GM19467 (cell line): Measurements from ENCODE around the gene TSEN2.
"Not testable (repeated sequence)": the region's sequence is repeated elsewhere in the genome, so short reads cannot be mapped to it uniquely, and the experiment has no call there.

ENCODE experiments used
- ATAC-seq: cut with Tn5 transposase; IDR thresholded peaks from one replicate; pipeline ENCODE4 v1.9.1; 2021; ENCODE audit warnings: mild to moderate bottlenecking, moderate library complexity; ENCODE audit not compliant: unreplicated experiment

Gene TSEN2

DNA sequence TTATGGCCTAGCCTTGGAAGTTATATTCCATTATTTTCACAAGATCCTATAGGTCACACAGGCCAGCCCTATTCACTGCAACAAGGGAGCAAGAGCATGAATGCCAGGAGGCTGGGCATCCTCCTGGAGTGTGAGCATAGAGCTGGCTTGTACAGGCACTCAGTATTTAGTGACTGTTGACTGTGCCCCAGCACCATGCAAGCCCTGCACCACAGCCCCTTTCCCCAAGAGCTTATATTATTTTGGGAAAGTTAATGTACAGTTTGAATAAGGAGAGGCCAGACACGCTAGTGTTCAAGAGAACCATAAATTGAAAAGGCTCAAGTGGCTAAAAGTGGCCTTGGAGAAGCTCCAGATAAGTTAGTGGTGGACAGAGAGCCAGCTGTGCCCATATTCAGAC, 32.3 kb upstream of the TSEN2 start:
- no peak for ATAC-seq

DNA sequence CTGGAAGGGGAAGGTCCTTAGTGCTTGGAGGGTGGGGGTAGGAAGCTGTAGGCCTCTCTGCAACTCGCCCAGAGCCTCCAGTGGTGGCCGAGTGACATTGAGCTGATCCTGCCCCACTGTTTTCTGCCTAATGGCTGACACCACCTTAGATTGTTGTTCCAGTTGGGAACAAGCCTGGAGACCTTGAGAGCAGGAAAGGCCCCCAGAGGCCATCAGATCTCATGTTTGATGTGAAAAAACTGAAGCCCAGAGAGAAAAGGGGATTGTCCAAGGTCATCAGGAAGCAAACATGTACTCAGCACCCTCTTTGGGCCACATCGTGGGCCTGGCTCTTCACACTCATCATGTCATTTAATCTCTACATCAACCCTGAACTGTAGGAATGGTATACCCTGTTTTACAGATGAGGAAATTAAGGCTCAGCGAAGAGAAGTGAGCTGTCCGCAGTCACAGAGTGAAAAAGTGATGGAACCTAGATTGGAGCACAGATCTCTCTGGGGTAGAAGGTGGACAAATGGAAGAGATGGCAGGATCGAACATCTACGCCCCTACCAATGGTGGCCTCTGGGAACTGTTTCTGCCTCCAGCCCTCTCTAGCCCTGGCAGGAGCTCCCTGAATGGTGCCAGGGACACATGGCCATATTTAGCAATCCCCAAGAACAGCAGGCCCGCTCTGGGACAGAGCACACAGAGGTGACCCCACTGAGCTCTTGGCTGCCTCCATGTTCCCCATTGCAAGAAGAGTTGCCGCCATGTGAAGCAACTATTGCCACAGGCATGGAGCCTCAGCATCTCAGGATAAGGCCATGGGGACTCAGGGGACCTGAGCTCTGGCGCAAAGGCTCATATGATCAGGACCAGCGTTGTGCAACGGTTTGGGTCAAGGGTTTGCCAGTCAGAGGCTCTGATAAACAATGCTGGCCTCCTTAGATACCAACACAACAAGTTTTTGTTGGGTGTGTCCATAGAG, 31.6 kb upstream of the TSEN2 start:
- ATAC-seq = no peak

DNA sequence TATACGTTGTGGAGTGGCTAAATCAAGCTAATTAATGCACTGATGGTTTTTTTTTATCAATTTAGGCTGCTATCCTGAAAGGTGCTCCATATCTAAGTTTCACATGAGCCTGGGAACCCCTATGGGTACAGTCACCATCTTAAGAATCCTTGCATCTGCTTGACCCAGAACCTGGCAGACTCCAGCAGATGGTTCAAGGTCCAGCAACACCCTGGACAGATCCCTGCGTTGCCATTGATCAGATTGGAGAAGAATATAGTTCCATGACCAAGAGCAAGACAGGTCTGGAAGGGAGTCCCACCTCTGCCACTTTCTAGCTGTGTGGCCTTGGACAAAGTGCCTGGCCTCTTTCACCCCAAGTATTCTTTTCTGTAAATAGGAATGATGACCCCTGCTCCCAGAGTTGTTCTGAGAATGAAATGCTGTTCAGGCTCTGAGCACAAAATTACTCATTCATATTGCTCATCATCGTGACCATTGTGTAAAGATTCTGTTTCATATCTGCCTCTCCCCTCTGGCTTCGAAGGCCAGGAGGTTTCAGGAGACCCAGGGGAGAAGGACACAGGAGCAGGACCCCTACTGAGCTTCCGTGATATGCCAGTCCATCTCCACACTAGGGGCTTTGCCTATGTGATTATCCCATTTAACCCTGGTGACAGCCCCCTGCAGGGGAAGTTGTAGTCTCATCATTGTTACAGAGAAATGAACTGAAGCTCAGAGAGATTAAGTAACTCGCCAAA, 30.0 kb upstream of the TSEN2 start:
- ATAC-seq = no peak

DNA sequence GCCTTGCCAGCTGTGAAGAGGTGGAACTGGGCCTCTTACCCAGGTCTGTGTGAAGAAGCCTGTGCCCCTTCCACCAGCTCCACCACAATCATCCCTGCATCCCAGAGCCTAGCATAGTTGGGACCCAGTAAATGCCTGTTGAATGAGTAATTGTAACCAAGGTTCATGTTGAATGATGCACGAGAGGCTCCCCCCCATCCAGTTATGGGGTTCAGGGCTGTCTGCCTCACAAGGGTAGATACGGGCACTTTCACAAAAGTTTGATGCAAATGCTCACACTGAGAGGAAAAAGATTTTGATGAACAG, 29.5 kb upstream of the TSEN2 start:
- ATAC-seq = no peak

DNA sequence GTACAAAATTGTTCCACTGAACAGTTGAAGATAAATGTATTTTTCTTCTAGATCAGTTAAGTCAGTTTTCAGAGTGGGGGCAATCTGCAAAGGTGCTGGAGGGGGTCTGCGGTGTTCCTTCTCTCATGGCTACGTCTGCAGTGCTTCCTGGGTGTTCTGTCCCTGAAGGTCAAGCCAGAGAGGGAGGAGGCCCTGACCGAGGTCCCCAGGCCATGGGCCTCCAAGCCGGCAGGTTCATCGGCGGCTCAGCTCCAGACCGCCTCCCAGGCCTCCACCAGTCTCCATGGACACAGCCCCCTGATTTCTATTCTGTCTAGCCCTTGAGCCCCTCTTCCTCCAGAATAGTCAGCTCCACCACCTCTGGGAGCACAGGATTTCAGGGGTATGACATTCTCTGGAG, 28.5 kb upstream of the TSEN2 start:
- no peak for ATAC-seq

DNA sequence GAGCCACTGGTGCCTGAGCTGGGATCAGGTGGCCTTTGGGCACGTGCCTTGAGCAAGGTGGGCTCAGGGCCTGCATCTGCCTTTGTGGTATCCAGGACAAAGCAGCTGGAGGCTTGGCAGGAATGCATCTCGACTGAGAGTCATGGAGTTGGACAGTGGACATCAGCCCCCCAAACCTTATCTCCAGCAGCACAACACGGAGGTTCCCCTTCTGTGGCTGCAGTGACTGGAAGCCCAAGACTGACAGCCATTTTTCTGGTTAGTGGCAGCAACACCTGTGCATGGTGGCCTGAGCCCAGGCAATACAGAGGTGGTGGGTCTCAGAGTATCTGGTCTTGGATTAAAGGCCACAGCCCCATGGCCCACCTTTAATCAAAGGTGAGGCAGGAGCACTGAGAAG, 27.8 kb upstream of the TSEN2 start:
- no peak for ATAC-seq

DNA sequence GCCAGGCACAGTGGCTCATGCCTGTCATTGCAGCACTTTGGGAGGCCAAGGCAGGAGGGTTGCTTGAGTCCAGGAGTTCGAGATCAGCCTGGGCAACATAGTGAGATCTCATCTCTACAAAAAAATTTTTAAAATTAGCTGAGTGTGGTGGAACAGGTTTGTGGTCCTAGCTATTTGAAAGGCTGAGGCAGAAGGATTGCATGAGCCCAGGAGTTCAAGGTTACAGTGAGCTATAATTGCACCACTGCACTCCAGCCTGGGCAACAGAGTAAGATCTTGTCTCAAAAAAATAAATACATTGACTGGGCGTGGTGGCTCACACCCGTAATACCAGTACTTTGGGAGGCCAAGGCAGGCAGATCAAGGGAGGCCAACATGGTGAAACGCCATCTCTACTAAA, 26.9 kb upstream of the TSEN2 start:
- not testable (repeated sequence) for ATAC-seq

DNA sequence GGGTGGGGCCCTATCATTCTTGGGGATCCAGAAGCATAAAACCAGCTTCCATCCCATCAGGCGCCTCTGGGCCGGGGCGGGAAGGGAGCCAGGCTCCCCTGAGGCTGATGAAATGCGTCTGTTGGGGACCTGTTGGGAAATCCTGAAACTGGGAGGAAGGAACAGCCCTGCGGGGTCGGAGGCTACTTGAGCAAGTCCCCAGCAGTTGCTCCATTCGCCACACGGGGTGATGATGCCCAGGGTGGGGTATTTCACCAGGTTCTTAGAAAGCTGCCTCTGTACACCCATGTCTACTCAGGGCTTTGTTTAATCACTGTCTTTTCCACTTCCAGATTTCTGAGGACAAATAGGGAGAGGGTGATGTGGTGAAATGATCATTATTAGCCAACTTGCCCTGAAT, 25.4 kb upstream of the TSEN2 start:
- no peak for ATAC-seq

DNA sequence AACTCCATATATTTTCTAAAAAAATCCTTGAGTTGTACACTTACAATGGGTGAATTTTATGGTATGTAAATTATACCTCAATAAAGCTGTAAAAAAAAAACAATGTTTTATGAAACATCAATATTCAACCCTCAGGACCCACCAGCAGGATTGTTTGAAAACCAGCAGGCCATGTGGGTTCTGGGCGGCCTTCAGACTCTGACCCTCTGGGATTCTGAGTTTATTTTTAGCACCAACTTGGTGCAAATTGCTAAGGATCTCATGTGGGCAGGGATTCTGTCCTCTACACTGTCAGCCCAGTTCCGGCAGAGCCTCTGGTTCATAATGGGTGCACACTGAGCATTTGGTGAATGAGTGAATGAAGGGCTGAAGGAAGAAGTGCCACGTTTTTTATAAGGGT, 24.2 kb upstream of the TSEN2 start:
- no peak for ATAC-seq

DNA sequence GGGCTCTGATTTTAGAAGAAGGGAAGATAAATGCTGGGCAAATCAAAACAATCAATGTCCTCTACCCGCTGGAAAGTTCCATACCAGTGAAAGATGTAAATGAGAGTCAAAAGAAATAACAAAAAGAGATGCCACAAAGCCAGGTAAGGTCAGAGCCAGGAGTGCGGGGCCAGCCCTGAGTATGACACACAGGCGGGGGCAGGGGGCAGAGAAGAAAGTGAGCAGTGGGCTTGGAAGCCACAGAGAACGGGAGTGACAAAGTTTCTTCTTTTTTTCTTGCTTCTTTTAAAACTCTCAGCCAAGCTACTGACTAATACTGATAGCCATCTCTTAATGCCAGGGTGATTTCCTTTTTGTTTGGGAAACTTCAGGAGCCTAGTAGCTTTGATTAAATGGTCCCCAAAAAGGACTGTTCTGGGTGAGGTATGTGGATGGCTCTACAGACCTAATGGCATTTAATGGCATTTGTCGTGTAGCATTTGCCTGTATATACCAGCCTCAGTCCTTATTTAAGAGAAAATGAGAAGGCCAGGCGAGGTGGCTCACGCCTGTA, 23.1 kb upstream of the TSEN2 start:
- ATAC-seq = no peak

DNA sequence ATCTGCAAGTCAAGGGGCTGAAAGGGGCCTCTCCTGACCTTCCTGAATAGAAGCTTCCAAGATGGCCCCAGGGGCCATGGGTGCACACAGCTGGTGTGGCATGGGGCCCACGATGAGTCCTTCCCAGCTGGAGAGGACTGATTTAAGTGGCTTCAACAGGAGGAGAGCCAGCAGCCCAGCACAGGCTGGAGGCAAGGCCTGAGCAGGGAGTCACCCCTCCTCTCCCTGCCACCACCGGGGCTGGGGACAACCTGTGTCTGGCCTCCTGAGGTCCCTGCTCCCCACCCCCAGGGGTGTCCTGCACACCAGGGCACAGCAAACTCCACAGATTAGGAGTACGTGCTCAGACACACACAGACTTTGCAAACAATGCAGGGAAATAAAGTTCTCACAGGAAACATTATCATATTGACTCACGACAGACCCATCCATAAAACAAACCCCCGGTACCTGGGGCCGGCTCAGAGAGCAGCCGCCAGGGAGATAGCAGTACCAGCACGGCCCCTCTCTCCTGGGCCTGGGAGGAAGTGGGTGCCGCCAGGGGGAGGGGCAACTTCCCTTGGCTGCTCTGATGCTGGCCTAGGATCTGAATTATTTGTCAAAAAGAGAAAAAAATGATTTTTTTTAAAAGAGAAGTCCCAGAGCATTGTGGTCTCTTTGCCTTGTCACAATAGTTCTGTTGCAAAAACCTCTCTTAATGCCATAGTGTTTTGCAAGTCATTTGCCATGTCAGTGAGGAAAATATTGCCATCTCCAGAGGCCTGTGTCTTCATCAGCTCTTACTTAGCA, 21.9 kb upstream of the TSEN2 start:
- ATAC-seq = no peak

DNA sequence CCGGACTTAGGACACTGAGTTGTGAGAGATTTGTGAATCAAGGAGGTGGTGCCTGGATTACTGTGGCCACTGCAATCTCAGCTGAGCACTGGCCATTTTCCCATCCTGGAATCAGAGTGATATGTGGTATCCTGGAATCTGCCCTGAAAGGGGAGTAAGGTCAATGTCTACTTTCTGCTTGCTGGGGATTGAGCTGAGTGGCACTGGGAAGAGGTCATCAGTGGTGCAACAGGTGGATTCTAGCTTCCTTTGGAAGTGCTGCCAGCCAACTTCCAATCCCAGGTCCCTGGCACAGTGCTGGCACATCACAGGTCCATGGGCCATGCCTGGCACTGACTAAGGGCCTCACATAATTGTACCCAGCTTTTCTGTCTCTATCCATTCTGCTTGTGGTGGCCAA, 20.6 kb upstream of the TSEN2 start:
- ATAC-seq = no peak

DNA sequence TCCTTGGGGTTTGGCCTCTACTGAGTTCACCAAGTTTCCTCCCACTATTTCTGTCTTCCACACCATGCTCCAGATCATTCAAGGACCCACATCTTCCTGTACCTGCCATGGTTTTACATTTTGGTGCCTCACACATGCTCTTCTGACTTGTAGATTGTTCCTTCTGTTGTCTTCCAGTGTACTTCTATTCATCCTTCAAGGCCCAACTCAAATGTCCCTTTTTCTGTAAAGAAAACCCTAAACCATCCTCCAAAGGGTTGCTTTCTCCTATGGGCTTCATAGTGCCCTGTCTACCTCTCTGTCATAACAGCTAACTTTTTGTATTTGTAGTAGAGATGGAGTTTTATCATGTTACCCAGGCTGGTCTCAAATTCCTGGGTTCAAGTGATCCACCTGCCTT, 20.1 kb upstream of the TSEN2 start:
- ATAC-seq = no peak

DNA sequence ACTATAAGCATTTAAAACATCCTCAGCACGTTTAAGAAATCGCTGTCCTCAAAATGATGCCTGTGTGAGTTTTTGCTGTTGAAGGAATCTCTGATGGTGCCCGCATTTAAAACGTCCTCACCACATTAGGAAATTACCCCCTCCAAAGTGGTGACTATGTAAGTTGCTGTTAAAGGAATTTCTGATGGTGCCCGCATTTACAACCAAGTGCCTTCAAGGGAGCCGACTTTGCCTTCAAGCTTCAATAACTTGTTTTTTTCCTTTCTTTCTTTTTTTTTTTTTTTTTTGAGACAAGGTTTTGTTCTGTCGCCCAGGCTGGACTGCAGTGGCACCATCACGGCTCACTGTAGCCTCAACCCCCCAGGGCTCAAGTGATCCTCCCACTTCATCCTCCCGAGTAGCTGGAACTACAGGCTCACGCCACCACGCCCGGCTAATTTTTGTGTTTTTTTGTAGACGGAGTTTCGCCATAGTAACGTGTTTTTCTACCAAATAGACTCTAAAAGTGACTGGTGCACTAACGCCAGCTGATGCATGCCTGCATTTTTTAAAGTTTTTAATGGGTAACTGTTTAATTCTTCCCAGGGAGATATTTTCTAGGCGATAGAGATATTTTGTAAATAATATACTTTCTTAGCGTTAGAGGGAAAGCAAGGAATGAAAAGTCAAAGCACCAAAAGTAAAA, 19.0 kb upstream of the TSEN2 start:
- ATAC-seq = no peak

DNA sequence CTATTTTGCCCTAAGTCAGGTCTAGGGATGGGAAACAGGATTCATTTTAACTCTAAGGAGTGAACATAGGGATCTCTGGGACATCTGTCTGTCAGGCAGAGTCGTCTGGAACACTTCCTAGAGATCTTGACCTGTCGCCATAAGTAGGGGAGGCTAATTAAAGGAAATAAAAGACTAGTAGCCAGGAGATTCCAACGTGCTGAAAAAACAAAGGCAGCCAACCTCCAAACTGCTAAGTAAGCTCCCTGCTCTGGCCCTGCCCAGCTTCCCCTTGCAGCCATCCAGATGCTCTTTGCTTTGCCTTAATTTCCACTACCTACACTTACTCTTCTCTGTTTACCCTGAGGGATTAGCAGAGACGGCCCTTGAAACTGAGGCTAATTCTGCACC, 18.4 kb upstream of the TSEN2 start:
- no peak for ATAC-seq

DNA sequence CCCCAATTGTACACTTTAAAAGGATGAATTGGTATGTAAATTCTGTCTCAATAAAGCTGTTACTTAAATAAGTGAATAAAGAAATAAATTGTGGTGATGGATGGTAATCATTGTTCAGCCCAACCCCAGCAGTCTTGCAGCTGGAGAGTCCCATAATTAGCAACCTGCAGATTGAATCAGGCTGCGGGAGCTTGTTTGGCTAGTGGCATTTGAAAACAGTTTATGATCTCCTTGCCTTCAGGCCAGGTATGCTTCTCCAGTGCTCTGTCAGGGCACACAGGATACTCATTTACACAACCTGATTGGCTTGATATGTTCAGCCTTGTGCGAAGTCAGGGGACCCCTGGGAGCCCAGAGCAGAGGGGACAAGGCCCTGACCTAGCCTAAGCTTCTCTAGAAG, 16.5 kb upstream of the TSEN2 start:
- no peak for ATAC-seq

DNA sequence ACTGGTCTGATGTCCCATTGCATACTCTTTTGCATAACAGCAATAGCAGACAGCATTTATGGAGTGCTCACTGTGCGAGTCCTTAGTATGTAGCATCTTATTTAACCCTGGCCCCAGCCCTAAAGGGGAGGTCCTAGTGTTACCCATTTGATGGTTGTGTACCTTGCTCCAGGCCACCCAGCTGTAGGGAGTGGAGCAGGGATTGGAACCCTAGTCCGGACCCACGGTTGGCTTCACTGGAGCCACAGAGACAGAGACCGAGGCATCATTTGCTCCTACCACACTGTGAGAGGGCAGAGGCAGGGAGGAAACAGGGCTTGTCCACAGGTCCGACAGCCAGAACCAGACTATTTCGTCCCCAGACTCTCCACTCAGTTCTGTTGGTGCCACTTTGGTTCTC, 16.0 kb upstream of the TSEN2 start:
- no peak for ATAC-seq

DNA sequence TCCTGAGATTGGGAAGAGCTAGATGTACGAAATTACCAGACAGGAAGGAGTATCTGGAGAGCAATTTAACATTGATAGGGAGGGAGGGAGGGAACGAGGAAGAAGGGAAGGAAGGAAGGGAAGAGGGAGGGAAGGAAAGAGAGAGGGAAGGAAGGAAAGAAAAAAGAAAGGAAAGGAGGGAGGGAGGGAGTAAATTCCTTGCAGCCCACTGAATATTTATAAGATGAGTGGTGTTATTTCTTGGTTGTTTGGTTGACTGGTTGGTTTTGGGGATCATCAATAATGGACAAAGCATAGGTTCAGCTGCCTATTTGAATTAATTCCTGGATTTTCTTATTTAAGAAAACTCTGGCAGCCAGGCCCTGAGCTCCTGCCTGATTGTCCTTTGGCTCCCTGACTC, 15.5 kb upstream of the TSEN2 start:
- no peak for ATAC-seq

DNA sequence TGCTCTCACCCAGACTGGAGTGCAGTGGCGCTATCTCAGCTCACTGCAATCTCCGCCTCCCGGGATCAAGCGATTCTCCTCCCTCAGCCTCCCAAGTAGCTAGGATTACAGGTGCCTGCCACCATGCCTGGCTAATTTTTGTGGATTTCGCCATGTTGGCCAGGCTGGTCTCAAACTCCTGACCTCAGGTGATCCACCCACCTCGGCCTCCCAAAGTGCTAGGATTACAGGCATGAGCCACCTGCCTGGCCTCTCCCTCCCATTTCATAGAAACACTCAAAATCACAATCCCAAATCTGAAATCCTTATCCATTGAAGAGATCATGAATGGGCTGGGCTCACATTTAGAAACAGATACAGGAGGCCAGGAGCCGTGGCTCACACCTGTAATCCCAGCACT, 15.1 kb upstream of the TSEN2 start:
- ATAC-seq = not testable (repeated sequence)

DNA sequence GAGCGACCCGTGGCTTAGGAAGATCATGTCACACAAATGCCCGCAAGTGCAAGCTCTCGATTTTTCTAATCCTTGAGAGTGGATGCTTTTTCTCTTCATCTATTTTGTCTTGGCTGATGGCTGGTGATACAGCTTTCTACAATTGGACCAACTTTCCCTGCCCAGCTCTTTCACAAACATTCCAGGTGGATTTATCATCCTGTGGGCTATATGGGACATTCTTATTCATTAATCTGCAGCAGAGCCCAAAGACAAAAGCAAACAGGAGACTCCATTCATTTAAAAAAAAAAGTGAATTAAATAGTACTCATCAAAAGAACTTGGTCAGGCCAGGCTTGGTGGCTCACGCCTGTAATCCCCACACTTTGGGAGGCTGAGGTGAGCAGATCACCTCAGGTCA, 14.2 kb upstream of the TSEN2 start:
- no peak for ATAC-seq

DNA sequence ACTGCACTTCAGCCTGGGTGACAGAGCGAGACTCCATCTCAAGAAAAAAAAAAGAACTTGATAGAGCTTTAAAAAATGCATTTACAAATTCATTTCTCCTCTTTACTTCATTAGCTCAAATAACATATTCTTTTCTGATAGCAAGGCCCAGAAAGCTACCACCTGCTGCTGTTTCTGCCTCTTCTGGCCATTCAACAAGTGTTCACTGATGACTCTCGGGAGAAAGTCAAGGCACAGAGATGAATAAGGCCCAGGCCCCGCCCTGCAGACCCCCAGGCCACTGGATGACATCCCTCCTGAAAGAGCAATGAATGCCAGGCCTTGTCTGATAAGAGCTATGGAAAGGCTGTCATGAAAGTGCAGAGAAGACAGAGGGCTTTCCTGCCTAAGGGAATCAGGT, 13.6 kb upstream of the TSEN2 start:
- ATAC-seq = no peak
